Heart right ventricle (tissue), 16 donors: Measurements from ENCODE around the gene CLK3. TPM values are rescaled to one million over a fixed set of nuclear protein-coding genes. Genes with fewer than 3 reads are reported as not detected.
A peak's percentile ranks its signal among the peaks of the same experiment; 100 is the strongest.

Experiments
- ATAC-seq, 8 donors: fragments of 200-7000 bp; cut with Tn5 transposase; one replicate each; pipeline ENCODE4 v1.9.1; 2020; ENCODE audit warnings: mild to moderate bottlenecking in 8 of 8, moderate library complexity in 8 of 8, moderate number of reproducible peaks in 1 of 8
- DNase-seq, 2 donors: peaks; one replicate each; pipeline ENCODE4 v3.0.0-alpha.2; 2020
- H3K27ac ChIP-seq, 10 donors: fragments of 200-600 bp; sonication (generic) in 2 of 10; one replicate each; pipeline versions ENCODE4 v1.5.0 to v1.8.0; 2020 to 2022; ENCODE audit warnings: mild to moderate bottlenecking in 3 of 10
- H3K27me3 ChIP-seq, 7 donors: fragments of 200-600 bp; one replicate each; pipeline ENCODE4 v1.8.0; 2021 to 2022; ENCODE audit warnings: mild to moderate bottlenecking in 2 of 7
- H3K36me3 ChIP-seq, 9 donors: fragments of 200-600 bp; sonication (generic) in 1 of 9; one replicate each; pipeline versions ENCODE4 v1.5.0 to v1.8.0; 2020 to 2022; ENCODE audit warnings: mild to moderate bottlenecking in 2 of 9
- H3K4me1 ChIP-seq, 9 donors: fragments of 200-600 bp; sonication (generic) in 1 of 9; one replicate each; pipeline versions ENCODE4 v1.5.0 to v1.8.0; 2020 to 2022; ENCODE audit warnings: mild to moderate bottlenecking in 4 of 9
- H3K4me3 ChIP-seq, 10 donors: fragments of 200-600 bp; sonication (generic) in 2 of 10; one replicate each; pipeline versions ENCODE4 v1.5.0 to v1.8.0; 2020 to 2022; ENCODE audit warnings: mild to moderate bottlenecking in 7 of 10, moderate library complexity in 2 of 10
- H3K9me3 ChIP-seq, 11 donors: fragments of 200-600 bp in 10 of 11; sonication (generic) in 2 of 11; one replicate each; pipeline versions ENCODE4 v1.5.0 to v1.8.0; 2013 to 2022; ENCODE audit warnings: mild to moderate bottlenecking in 2 of 11, control low read depth in 1 of 11, moderate library complexity in 1 of 11
- WGBS, 2 donors: extraction: QIAGEN DNeasy Blood & Tissue Kit; methylation state at CpG; one replicate each; pipeline ENCODE4 v1.1.7; 2013; ENCODE audit warnings: inconsistent platforms in 1 of 2; 5-methylcytosine and 5-hydroxymethylcytosine counted together
- intact Hi-C, 10 donors: fragments of 100-400 bp; cut with DNase I; formaldehyde crosslinking; loops; one replicate each; pipeline versions ENCODE4 v1.11.1 to v1.14.2; 2022
- polyA plus RNA-seq, 2 donors: library from polyadenylated mRNA; stranded (reverse); fragments of 200-250 nt; gene quantifications; one replicate each; pipeline ENCODE4 v1.2.3, GENCODE V29; 2013
- total RNA-seq, 10 donors: library from RNA; stranded (reverse); fragmentation: NEBNext Ultra II Directional in 3 of 10; extraction: Animal tissue kit (Norgen Biotek cat#: 25700) in 3 of 10; gene quantifications; one replicate each; pipeline versions ENCODE4 v1.2.1 to v1.2.4, GENCODE V29; 2021 to 2023
- TF ChIP-seq, protein P1 (sequence below), 9 donors: fragments of 200-600 bp; sonication (generic) in 2 of 9; IDR thresholded peaks; one replicate each; pipeline versions ENCODE4 v1.5.0 to v1.8.0; 2021 to 2022; ENCODE audit warnings: antibody characterized with exemption in 9 of 9, mild to moderate bottlenecking in 5 of 9, moderate library complexity in 1 of 9
- donor health status: Arrhythmogenic right ventricular cardiomyopathy.
- donor health status: ischemic (EF 13 %, LVEDD 7.1; RV severe dilation, severe dysfunction).
- donor health status: healthy with polysubstance abuse.
- donor health status: DM: no; HTN: yes; CAD: no.
- donor health status: DM: no; HTN: no; CAD: no.
- donor health status: ischemic (EF 25% LVEDD 6.9; RV normal size, moderate dysfunction).
- donor health status: ischemic (EF 25% LVEDD 5.7; RV mildly dilated, moderate dysfunction).
- donor health status: healthy.
- donor health status: DM: yes; HTN: yes; CAD: no.
- donor health status: Ischemic cardiomyopathy.
- donor health status: ischemic (EF 35%, LVEDD 5.7; RV mildly dilated, moderate dysfunction).
- donor health status: nonischemic (EF 11% LVEDD 7.7; RV severe dilation, severe dysfunction).
- donor health status: DM: yes; HTN: yes; CAD: no.
- donor health status: PGD.
- donor health status: ischemic (EF 29% LVEDD 5.4; RV normal size, mild dysfunction).
- donor health status: nonischemic (EF 23%, LVEDD 6.1; RV moderate dilation, normal function).

CLK3 gene
- total and polyA plus RNA-seq, 12 donors, result 27.7 to 73.6 (median 45.2) TPM

DNA sequence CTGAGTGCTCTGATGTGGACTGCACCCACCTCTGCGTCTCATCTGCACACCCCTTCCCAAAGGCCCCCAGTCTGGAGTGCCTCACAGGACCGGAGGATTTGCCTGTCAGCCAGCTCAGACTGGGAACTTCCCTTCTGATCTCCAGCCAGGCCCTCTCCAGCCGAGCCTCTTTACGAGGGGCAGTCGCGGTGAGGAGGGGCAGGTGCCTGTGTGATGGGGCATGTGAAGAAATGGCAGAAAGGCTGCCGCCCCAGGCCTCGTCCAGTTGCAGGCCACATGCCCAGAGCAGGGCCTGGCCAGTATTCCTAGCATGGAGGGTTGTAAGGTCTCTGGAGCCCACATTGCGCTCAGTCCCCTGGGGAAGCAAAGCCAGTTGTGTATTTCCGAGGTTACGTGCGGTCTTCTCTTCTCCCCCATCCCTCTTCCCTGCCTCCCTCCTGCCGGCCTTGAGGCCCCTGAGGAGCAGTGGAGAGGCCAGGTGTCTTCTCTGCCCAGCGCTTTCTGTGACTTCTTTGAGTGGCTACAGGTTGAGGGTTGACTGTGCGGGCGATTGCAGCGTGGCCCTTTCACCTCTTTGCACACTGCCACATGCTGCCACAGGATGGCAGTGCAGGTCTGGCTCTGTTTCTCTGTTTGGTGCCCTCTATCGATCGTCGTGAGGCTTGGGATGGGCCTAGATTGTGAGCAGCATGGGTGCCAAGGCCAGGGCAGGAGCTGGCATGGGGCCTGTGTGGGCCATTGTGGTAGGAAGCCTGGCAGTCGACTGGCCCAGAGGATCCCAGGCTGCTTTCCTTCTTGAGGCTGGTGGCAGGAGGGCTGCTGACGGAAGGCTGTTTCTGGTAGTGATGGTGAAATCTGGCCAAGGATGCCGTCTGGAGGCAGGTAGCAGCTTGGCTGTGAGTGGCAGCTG is 5.3 kb downstream of the CLK3 start:
- Histone ChIP-seq H3K4me1 (peaks cover 14 to 57% (median 45%) of the 10 kb centered on the region in 9 donors), H3K36me3 (peaks cover 12 to 74% (median 59%) of the 10 kb centered on the region in 9 donors), H3K27ac (peak overlapping the region in 1 of 10 donors; percentile 0), H3K4me3 (no peak overlapping the region), H3K9me3 (no peaks in the 10 kb centered on the region), H3K27me3 (no peaks in the 10 kb centered on the region)
- DNase-seq (peak; percentile 52 to 61), ATAC-seq (peak; percentile 26 to 52 (median 47))
- intact Hi-C loops, result loop anchor here in 1 of 10 donors (5.0 kb wide), 1 partner anchor 249 kb away; no protein-coding TSS in a partner anchor
- TF ChIP-seq, protein P1, sequence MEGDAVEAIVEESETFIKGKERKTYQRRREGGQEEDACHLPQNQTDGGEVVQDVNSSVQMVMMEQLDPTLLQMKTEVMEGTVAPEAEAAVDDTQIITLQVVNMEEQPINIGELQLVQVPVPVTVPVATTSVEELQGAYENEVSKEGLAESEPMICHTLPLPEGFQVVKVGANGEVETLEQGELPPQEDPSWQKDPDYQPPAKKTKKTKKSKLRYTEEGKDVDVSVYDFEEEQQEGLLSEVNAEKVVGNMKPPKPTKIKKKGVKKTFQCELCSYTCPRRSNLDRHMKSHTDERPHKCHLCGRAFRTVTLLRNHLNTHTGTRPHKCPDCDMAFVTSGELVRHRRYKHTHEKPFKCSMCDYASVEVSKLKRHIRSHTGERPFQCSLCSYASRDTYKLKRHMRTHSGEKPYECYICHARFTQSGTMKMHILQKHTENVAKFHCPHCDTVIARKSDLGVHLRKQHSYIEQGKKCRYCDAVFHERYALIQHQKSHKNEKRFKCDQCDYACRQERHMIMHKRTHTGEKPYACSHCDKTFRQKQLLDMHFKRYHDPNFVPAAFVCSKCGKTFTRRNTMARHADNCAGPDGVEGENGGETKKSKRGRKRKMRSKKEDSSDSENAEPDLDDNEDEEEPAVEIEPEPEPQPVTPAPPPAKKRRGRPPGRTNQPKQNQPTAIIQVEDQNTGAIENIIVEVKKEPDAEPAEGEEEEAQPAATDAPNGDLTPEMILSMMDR (IDR thresholded peaks at IDR 0.05), result peak; percentile 41 to 89 (median 74)
- 53 to 54% methylated on average over 23 of the region's 23 CpGs for WGBS, 2 donors

DNA sequence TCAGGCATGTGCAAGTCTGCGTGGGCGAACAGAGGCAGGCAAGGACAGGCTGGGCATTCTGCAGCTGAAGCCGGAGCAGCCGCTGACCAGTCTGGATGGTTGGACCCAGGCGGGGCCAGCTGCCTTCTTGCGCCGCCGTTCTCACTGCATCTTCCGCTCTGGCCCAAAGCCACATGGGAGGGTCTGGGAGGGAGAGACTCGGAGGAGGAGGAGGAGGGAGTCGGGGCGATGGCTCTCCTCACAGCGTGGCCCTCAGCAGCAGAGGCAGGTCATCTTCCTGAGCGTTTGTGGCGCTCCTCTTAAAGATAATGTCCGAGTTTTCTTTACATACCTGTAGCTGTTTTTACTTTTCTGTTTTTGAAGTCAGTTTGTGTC is 5.9 kb downstream of the CLK3 start:
- intact Hi-C loops, result loop anchor here in 1 of 10 donors (5.0 kb wide), 1 partner anchor 249 kb away; no protein-coding TSS in a partner anchor
- no peaks in the 10 kb centered on the region for H3K9me3 ChIP-seq
- no peak overlapping the region for H3K27ac ChIP-seq
- TF ChIP-seq, protein P1 (IDR thresholded peaks at IDR 0.05), result no peak
- WGBS, 2 donors, result 78 to 84% methylated on average over 16 of the region's 16 CpGs
- no peaks in the 10 kb centered on the region for H3K27me3 ChIP-seq
- no peak overlapping the region for H3K4me3 ChIP-seq
- DNase-seq (no peak), ATAC-seq (peak in 1 of 8 donors; percentile 5)
- H3K4me1 ChIP-seq, result peaks cover 14 to 55% (median 42%) of the 10 kb centered on the region in 9 donors
- H3K36me3 ChIP-seq, result peaks cover 12 to 80% (median 65%) of the 10 kb centered on the region in 9 donors

DNA sequence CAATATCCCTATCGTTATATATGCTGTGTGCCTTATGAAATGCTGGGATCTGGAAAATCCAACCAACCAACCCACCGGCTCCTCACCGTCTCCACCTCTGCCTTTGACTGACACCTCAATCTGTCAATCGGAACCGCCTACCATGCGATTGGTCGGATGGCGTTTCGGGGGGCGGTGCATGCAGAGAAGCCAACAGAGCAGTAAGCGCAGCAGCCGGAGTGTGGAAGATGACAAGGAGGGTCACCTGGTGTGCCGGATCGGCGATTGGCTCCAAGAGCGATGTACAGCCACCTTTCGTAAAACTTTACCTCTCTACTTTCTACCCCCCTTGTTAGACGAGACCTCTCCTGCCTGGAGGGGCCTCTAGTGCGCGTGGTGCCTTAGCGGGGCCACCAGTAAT is 6.3 kb downstream of the CLK3 start:
- H3K4me3 ChIP-seq, result no peak overlapping the region
- no peaks in the 10 kb centered on the region for H3K9me3 ChIP-seq
- DNase-seq, result no peak
- 88 to 90% methylated on average over 21 of the region's 21 CpGs for WGBS, 2 donors
- ATAC-seq, result no peak
- H3K27ac ChIP-seq, result no peak overlapping the region
- H3K4me1 ChIP-seq, result peaks cover 12 to 55% (median 39%) of the 10 kb centered on the region in 9 donors
- TF ChIP-seq, protein P1 (IDR thresholded peaks at IDR 0.05), result no peak
- H3K36me3 ChIP-seq, result peaks cover 12 to 84% (median 69%) of the 10 kb centered on the region in 9 donors
- intact Hi-C loops, result loop anchor here in 1 of 10 donors (5.0 kb wide), 1 partner anchor 250 kb away; no protein-coding TSS in a partner anchor
- no peaks in the 10 kb centered on the region for H3K27me3 ChIP-seq

DNA sequence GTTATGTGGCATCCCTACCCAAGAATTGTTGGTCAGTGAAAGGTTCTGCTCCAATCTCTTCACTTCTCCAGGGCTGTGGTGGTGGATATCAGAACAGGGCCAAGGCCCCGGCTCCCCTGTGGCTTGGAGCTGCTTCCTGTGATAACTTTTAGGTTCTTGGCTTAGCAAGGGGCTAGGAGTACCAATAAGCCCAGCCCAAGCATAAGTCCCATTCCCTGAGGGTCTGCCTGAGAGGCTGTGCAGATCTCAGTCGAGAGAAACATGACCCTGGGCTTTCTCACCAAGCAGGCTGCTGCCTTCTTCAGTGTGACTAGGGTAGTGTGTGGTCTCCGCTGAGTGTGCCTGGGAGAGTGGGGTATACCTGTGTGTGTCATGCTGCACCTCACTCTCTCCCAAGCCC is 7.1 kb downstream of the CLK3 start:
- ATAC-seq (no peak), DNase-seq (no peak)
- Histone ChIP-seq H3K9me3 (no peaks in the 10 kb centered on the region), H3K4me3 (no peak overlapping the region), H3K27ac (no peak overlapping the region), H3K4me1 (peaks cover 6 to 55% (median 35%) of the 10 kb centered on the region in 9 donors), H3K36me3 (peaks cover 12 to 93% (median 77%) of the 10 kb centered on the region in 9 donors), H3K27me3 (no peaks in the 10 kb centered on the region)
- TF ChIP-seq, protein P1 (IDR thresholded peaks at IDR 0.05), result no peak
- intact Hi-C loops, result loop anchor here in 1 of 10 donors (5.0 kb wide), 1 partner anchor 250 kb away; no protein-coding TSS in a partner anchor
- 87 to 94% methylated on average over 3 of the region's 3 CpGs for WGBS, 2 donors
